ENCODE results near the gene SUSD2.
"Not testable (repeated sequence)": the region's sequence is repeated elsewhere in the genome, so short reads cannot be mapped to it uniquely, and the experiment has no call there.

SUSD2 gene

GRCh38 chr22:24181088-24181995 lies at the start of gene SUSD2:
Gene SUSD2 (plus strand): TSS chr22:24181487. CDS start chr22:24181520, 33 bp downstream.
- Histone ChIP-seq H3K27me3 (ENCODE audit: control insufficient read depth, low read length) (no peaks in the 10 kb centered on the region), H3K4me2 (ENCODE audit: low read length) (no peak within 1 kb of the TSS), H3K9me2 (replicated peaks; ENCODE audit: control insufficient read depth, low read length) (no peaks in the 10 kb centered on the region), H3F3A (ENCODE audit: control insufficient read depth, insufficient read depth) (no peaks in the 10 kb centered on the region), H3K4me3 (ENCODE audit: low read length) (no peak within 1 kb of the TSS), H4K20me1 (ENCODE audit: control insufficient read depth, insufficient read depth, low read depth, low read length) (no peaks in the 10 kb centered on the region; the same call in 1 of the 2 replicates), H3K79me2 (ENCODE audit: control insufficient read depth, low read length) (no peaks in the 10 kb centered on the region), H3K27ac (ENCODE audit: low read depth, low read length) (no peak within 1 kb of the TSS), H3K4me1 (ENCODE audit: control insufficient read depth, low read length) (no peaks in the 10 kb centered on the region), H3K9me3 (ENCODE audit: control insufficient read depth, insufficient read depth, low read length) (no peaks in the 10 kb centered on the region), H3K36me3 (ENCODE audit: control insufficient read depth, low read length) (no peaks in the 10 kb centered on the region; the same call in 1 of the 2 replicates)
- no peak for TF ChIP-seq CTCF (IDR thresholded peaks at IDR 0.05; ENCODE audit: low read depth, low read length, poor library complexity, severe bottlenecking)
- TF ChIP-seq EZH2phosphoT487 (IDR thresholded peaks at IDR 0.05; ENCODE audit: borderline replicate concordance, low read length): no peak

GRCh38 chr22:24133187-24133965 lies 47.9 kb upstream of the SUSD2 start:
- Histone ChIP-seq H3K27me3 (ENCODE audit: control insufficient read depth, low read length) (no peaks in the 10 kb centered on the region), H4K20me1 (ENCODE audit: control insufficient read depth, insufficient read depth, low read depth, low read length) (peaks cover 4% of the 10 kb centered on the region; the same call in 1 of the 2 replicates), H3K4me3 (ENCODE audit: low read length) (no peak overlapping the region), H3K9me2 (replicated peaks; ENCODE audit: control insufficient read depth, low read length) (no peaks in the 10 kb centered on the region), H3K9me3 (ENCODE audit: control insufficient read depth, insufficient read depth, low read length) (no peaks in the 10 kb centered on the region), H3F3A (ENCODE audit: control insufficient read depth, insufficient read depth) (no peaks in the 10 kb centered on the region), H3K36me3 (ENCODE audit: control insufficient read depth, low read length) (peaks cover 23% of the 10 kb centered on the region), H3K4me2 (ENCODE audit: low read length) (no peak overlapping the region), H3K79me2 (ENCODE audit: control insufficient read depth, low read length) (no peaks in the 10 kb centered on the region), H3K4me1 (ENCODE audit: control insufficient read depth, low read length) (peaks cover 6% of the 10 kb centered on the region), H3K27ac (ENCODE audit: low read depth, low read length) (no peak overlapping the region)
- TF ChIP-seq EZH2phosphoT487 (IDR thresholded peaks at IDR 0.05; ENCODE audit: borderline replicate concordance, low read length): no peak
- no peak for TF ChIP-seq CTCF (IDR thresholded peaks at IDR 0.05; ENCODE audit: low read depth, low read length, poor library complexity, severe bottlenecking)

- Histone ChIP-seq H3K9me3 (ENCODE audit: control insufficient read depth, insufficient read depth, low read length) (no peaks in the 10 kb centered on the region), H4K20me1 (ENCODE audit: control insufficient read depth, insufficient read depth, low read depth, low read length) (no peaks in the 10 kb centered on the region), H3K27me3 (ENCODE audit: control insufficient read depth, low read length) (no peaks in the 10 kb centered on the region), H3K4me1 (ENCODE audit: control insufficient read depth, low read length) (no peaks in the 10 kb centered on the region), H3K4me2 (ENCODE audit: low read length) (no peak overlapping the region), H3K36me3 (ENCODE audit: control insufficient read depth, low read length) (peaks cover 21% of the 10 kb centered on the region), H3K4me3 (ENCODE audit: low read length) (no peak overlapping the region), H3K9me2 (replicated peaks; ENCODE audit: control insufficient read depth, low read length) (no peaks in the 10 kb centered on the region), H3K79me2 (ENCODE audit: control insufficient read depth, low read length) (no peaks in the 10 kb centered on the region), H3F3A (ENCODE audit: control insufficient read depth, insufficient read depth) (no peaks in the 10 kb centered on the region), H3K27ac (ENCODE audit: low read depth, low read length) (no peak overlapping the region)
- TF ChIP-seq CTCF (IDR thresholded peaks at IDR 0.05; ENCODE audit: low read depth, low read length, poor library complexity, severe bottlenecking): no peak
- TF ChIP-seq EZH2phosphoT487 (IDR thresholded peaks at IDR 0.05; ENCODE audit: borderline replicate concordance, low read length): no peak
Observed at GRCh38 chr22:24134090-24134846, 47.0 kb upstream of the SUSD2 start.

- not testable (repeated sequence) for H4K20me1 ChIP-seq (ENCODE audit: control insufficient read depth, insufficient read depth, low read depth, low read length); H3K9me2 ChIP-seq (replicated peaks; ENCODE audit: control insufficient read depth, low read length); H3F3A ChIP-seq (ENCODE audit: control insufficient read depth, insufficient read depth); H3K79me2 ChIP-seq (ENCODE audit: control insufficient read depth, low read length); H3K4me3 ChIP-seq (ENCODE audit: low read length); H3K4me1 ChIP-seq (ENCODE audit: control insufficient read depth, low read length); H3K9me3 ChIP-seq (ENCODE audit: control insufficient read depth, insufficient read depth, low read length); H3K27me3 ChIP-seq (ENCODE audit: control insufficient read depth, low read length); H3K4me2 ChIP-seq (ENCODE audit: low read length); H3K27ac ChIP-seq (ENCODE audit: low read depth, low read length)
- H3K36me3 ChIP-seq (ENCODE audit: control insufficient read depth, low read length): peaks cover 29% of the 10 kb centered on the region
Observed at GRCh38 chr22:24136533-24136932, 44.8 kb upstream of the SUSD2 start.
